Muscle layer of duodenum (tissue), 2 donors: ENCODE results near the gene JKAMP.

Source experiments
- H3K27ac ChIP-seq: one replicate; pipeline ENCODE4 v1.7.0; 2013; ENCODE audit warnings: mild to moderate bottlenecking, low read length
- H3K27me3 ChIP-seq: one replicate; pipeline ENCODE4 v1.7.0; 2013; ENCODE audit warnings: low read depth, mild to moderate bottlenecking, control low read depth, low read length
- H3K36me3 ChIP-seq, 2 donors: one replicate each; pipeline ENCODE4 v1.7.0; 2013; ENCODE audit warnings: low read length in 2 of 2, control low read depth in 1 of 2, mild to moderate bottlenecking in 1 of 2; ENCODE audit not compliant: insufficient read depth in 2 of 2, control insufficient read depth in 1 of 2
- H3K4me1 ChIP-seq, 2 donors: one replicate each; pipeline ENCODE4 v1.7.0; 2013; ENCODE audit warnings: low read length in 2 of 2, mild to moderate bottlenecking in 2 of 2, control low read depth in 1 of 2, moderate library complexity in 1 of 2; ENCODE audit not compliant: insufficient read depth in 2 of 2, control insufficient read depth in 1 of 2
- H3K4me3 ChIP-seq, 2 donors: one replicate each; pipeline ENCODE4 v1.7.0; 2013; ENCODE audit warnings: low read length in 2 of 2, low read depth in 1 of 2, mild to moderate bottlenecking in 1 of 2
- H3K9me3 ChIP-seq, 2 donors: one replicate each; pipeline ENCODE4 v1.7.0; 2013; ENCODE audit warnings: low read length in 2 of 2, control low read depth in 1 of 2, mild to moderate bottlenecking in 1 of 2; ENCODE audit not compliant: control insufficient read depth in 1 of 2
- donor health status: healthy.

The JKAMP gene

GRCh38 chr14:59543873-59544272 lies 59.6 kb downstream of the JKAMP start:
- no peaks in the 10 kb centered on the region for H3K9me3 ChIP-seq
- no peaks in the 10 kb centered on the region for H3K27me3 ChIP-seq
- no peaks in the 10 kb centered on the region for H3K36me3 ChIP-seq
- no peak overlapping the region for H3K27ac ChIP-seq
- no peak overlapping the region for H3K4me3 ChIP-seq
- H3K4me1 ChIP-seq: no peaks in the 10 kb centered on the region

GRCh38 chr14:59547310-59547709 lies 63.0 kb downstream of the JKAMP start:
- Histone ChIP-seq H3K27me3 (no peaks in the 10 kb centered on the region), H3K4me1 (no peaks in the 10 kb centered on the region), H3K9me3 (peaks cover 0 to 6% of the 10 kb centered on the region in 2 donors), H3K36me3 (no peaks in the 10 kb centered on the region), H3K4me3 (no peak overlapping the region), H3K27ac (no peak overlapping the region)
